ENCODE data around the gene PPRC1. TPM values are rescaled to one million over a fixed set of nuclear protein-coding genes. Genes with fewer than 3 reads are reported as not detected.

PPRC1 gene
- polyA plus RNA-seq, 1 donor: 33.9 TPM

- DNase-seq: no peak
- Histone ChIP-seq H3K27ac (ENCODE audit: low read length) (no peak overlapping the region), H3K9me3 (ENCODE audit: control insufficient read depth, low read depth, low read length) (no peaks in the 10 kb centered on the region), H3K27me3 (ENCODE audit: control insufficient read depth, insufficient read depth, low read length) (no peaks in the 10 kb centered on the region), H3K36me3 (ENCODE audit: control insufficient read depth, insufficient read depth, low read length) (peaks cover 74% of the 10 kb centered on the region), H3K4me1 (ENCODE audit: control insufficient read depth, insufficient read depth, low read length) (no peaks in the 10 kb centered on the region), H3K4me3 (ENCODE audit: low read length) (no peak overlapping the region)
- WGBS (ENCODE audit: insufficient coverage, low lambda C conversion rate): no CpG with 5 or more reads among the region's 4 CpGs
Observed at GRCh38 chr10:102159831-102160230, 27.0 kb downstream of the PPRC1 start.

- no peaks in the 10 kb centered on the region for H3K4me1 ChIP-seq (ENCODE audit: control insufficient read depth, insufficient read depth, low read length)
- no peak overlapping the region for H3K27ac ChIP-seq (ENCODE audit: low read length)
- H3K36me3 ChIP-seq (ENCODE audit: control insufficient read depth, insufficient read depth, low read length): peaks cover 51% of the 10 kb centered on the region
- WGBS (ENCODE audit: insufficient coverage, low lambda C conversion rate): no CpG with 5 or more reads among the region's 4 CpGs
- DNase-seq: no peak
- H3K9me3 ChIP-seq (ENCODE audit: control insufficient read depth, low read depth, low read length): no peaks in the 10 kb centered on the region
- no peak overlapping the region for H3K4me3 ChIP-seq (ENCODE audit: low read length)
- no peaks in the 10 kb centered on the region for H3K27me3 ChIP-seq (ENCODE audit: control insufficient read depth, insufficient read depth, low read length)
Observed at GRCh38 chr10:102163342-102163989, 30.6 kb downstream of the PPRC1 start.

- Histone ChIP-seq H3K27ac (ENCODE audit: low read length) (no peak overlapping the region), H3K9me3 (ENCODE audit: control insufficient read depth, low read depth, low read length) (no peaks in the 10 kb centered on the region), H3K36me3 (ENCODE audit: control insufficient read depth, insufficient read depth, low read length) (peaks cover 10% of the 10 kb centered on the region), H3K4me3 (ENCODE audit: low read length) (no peak overlapping the region), H3K27me3 (ENCODE audit: control insufficient read depth, insufficient read depth, low read length) (no peaks in the 10 kb centered on the region), H3K4me1 (ENCODE audit: control insufficient read depth, insufficient read depth, low read length) (no peaks in the 10 kb centered on the region)
- DNase-seq: no peak
- no CpG with 5 or more reads among the region's 1 CpG for WGBS (ENCODE audit: insufficient coverage, low lambda C conversion rate)
Observed at GRCh38 chr10:102167861-102168260, 35.0 kb downstream of the PPRC1 start.

- DNase-seq: no peak
- Histone ChIP-seq H3K9me3 (ENCODE audit: control insufficient read depth, low read depth, low read length) (no peaks in the 10 kb centered on the region), H3K27ac (ENCODE audit: low read length) (no peak overlapping the region), H3K27me3 (ENCODE audit: control insufficient read depth, insufficient read depth, low read length) (no peaks in the 10 kb centered on the region), H3K4me3 (ENCODE audit: low read length) (no peak overlapping the region), H3K4me1 (ENCODE audit: control insufficient read depth, insufficient read depth, low read length) (no peaks in the 10 kb centered on the region), H3K36me3 (ENCODE audit: control insufficient read depth, insufficient read depth, low read length) (no peaks in the 10 kb centered on the region)
- WGBS (ENCODE audit: insufficient coverage, low lambda C conversion rate): no CpG with 5 or more reads among the region's 3 CpGs
Observed at GRCh38 chr10:102170602-102171001, 37.8 kb downstream of the PPRC1 start.

- no peak for DNase-seq
- Histone ChIP-seq H3K4me1 (ENCODE audit: control insufficient read depth, insufficient read depth, low read length) (no peaks in the 10 kb centered on the region), H3K27me3 (ENCODE audit: control insufficient read depth, insufficient read depth, low read length) (no peaks in the 10 kb centered on the region), H3K36me3 (ENCODE audit: control insufficient read depth, insufficient read depth, low read length) (no peaks in the 10 kb centered on the region), H3K4me3 (ENCODE audit: low read length) (no peak overlapping the region), H3K27ac (ENCODE audit: low read length) (no peak overlapping the region), H3K9me3 (ENCODE audit: control insufficient read depth, low read depth, low read length) (no peaks in the 10 kb centered on the region)
- WGBS (ENCODE audit: insufficient coverage, low lambda C conversion rate): no CpG with 5 or more reads among the region's 8 CpGs
Observed at GRCh38 chr10:102172288-102172687, 39.4 kb downstream of the PPRC1 start.

- Histone ChIP-seq H3K27ac (ENCODE audit: low read length) (no peak overlapping the region), H3K36me3 (ENCODE audit: control insufficient read depth, insufficient read depth, low read length) (no peaks in the 10 kb centered on the region), H3K4me1 (ENCODE audit: control insufficient read depth, insufficient read depth, low read length) (no peaks in the 10 kb centered on the region), H3K27me3 (ENCODE audit: control insufficient read depth, insufficient read depth, low read length) (no peaks in the 10 kb centered on the region), H3K9me3 (ENCODE audit: control insufficient read depth, low read depth, low read length) (no peaks in the 10 kb centered on the region), H3K4me3 (ENCODE audit: low read length) (no peak overlapping the region)
- no peak for DNase-seq
- no CpG with 5 or more reads among the region's 4 CpGs for WGBS (ENCODE audit: insufficient coverage, low lambda C conversion rate)
Observed at GRCh38 chr10:102175415-102175814, 42.6 kb downstream of the PPRC1 start.

- no CpG with 5 or more reads among the region's 2 CpGs for WGBS (ENCODE audit: insufficient coverage, low lambda C conversion rate)
- no peak for DNase-seq
- H3K9me3 ChIP-seq (ENCODE audit: control insufficient read depth, low read depth, low read length): no peaks in the 10 kb centered on the region
- H3K27ac ChIP-seq (ENCODE audit: low read length): no peak overlapping the region
- no peaks in the 10 kb centered on the region for H3K36me3 ChIP-seq (ENCODE audit: control insufficient read depth, insufficient read depth, low read length)
- H3K4me1 ChIP-seq (ENCODE audit: control insufficient read depth, insufficient read depth, low read length): peaks cover 12% of the 10 kb centered on the region
- H3K4me3 ChIP-seq (ENCODE audit: low read length): no peak overlapping the region
- H3K27me3 ChIP-seq (ENCODE audit: control insufficient read depth, insufficient read depth, low read length): no peaks in the 10 kb centered on the region
Observed at GRCh38 chr10:102184606-102185005, 51.8 kb downstream of the PPRC1 start.

GRCh38 chr10:102185272-102185671 is 52.4 kb downstream of the PPRC1 start:
- no peak overlapping the region for H3K27ac ChIP-seq (ENCODE audit: low read length)
- H3K36me3 ChIP-seq (ENCODE audit: control insufficient read depth, insufficient read depth, low read length): no peaks in the 10 kb centered on the region
- H3K4me1 ChIP-seq (ENCODE audit: control insufficient read depth, insufficient read depth, low read length): peaks cover 12% of the 10 kb centered on the region
- no peak overlapping the region for H3K4me3 ChIP-seq (ENCODE audit: low read length)
- DNase-seq: no peak
- no peaks in the 10 kb centered on the region for H3K27me3 ChIP-seq (ENCODE audit: control insufficient read depth, insufficient read depth, low read length)
- no CpG with 5 or more reads among the region's 2 CpGs for WGBS (ENCODE audit: insufficient coverage, low lambda C conversion rate)
- H3K9me3 ChIP-seq (ENCODE audit: control insufficient read depth, low read depth, low read length): no peaks in the 10 kb centered on the region

- Histone ChIP-seq H3K27ac (ENCODE audit: low read length) (no peak overlapping the region), H3K27me3 (ENCODE audit: control insufficient read depth, insufficient read depth, low read length) (no peaks in the 10 kb centered on the region)
- DNase-seq: no peak
Observed at GRCh38 chr10:102185811-102186527, 53.1 kb downstream of the PPRC1 start.

GRCh38 chr10:102188298-102188940 is 55.6 kb downstream of the PPRC1 start:
- Histone ChIP-seq H3K4me3 (ENCODE audit: low read length) (no peak overlapping the region), H3K36me3 (ENCODE audit: control insufficient read depth, insufficient read depth, low read length) (no peaks in the 10 kb centered on the region), H3K27ac (ENCODE audit: low read length) (no peak overlapping the region), H3K27me3 (ENCODE audit: control insufficient read depth, insufficient read depth, low read length) (no peaks in the 10 kb centered on the region), H3K4me1 (ENCODE audit: control insufficient read depth, insufficient read depth, low read length) (peaks cover 12% of the 10 kb centered on the region), H3K9me3 (ENCODE audit: control insufficient read depth, low read depth, low read length) (peaks cover 11% of the 10 kb centered on the region)
- no CpG with 5 or more reads among the region's 3 CpGs for WGBS (ENCODE audit: insufficient coverage, low lambda C conversion rate)
- DNase-seq: peak; percentile 41 to 66

More at GRCh38 chr10:102185811-102186527, 53.1 kb downstream of the PPRC1 start:
- H3K9me3 ChIP-seq (ENCODE audit: control insufficient read depth, low read depth, low read length): peaks cover 5% of the 10 kb centered on the region
- peaks cover 12% of the 10 kb centered on the region for H3K4me1 ChIP-seq (ENCODE audit: control insufficient read depth, insufficient read depth, low read length)
- no peaks in the 10 kb centered on the region for H3K36me3 ChIP-seq (ENCODE audit: control insufficient read depth, insufficient read depth, low read length)
- H3K4me3 ChIP-seq (ENCODE audit: low read length): no peak overlapping the region
- 80% methylated on average over 1 of the region's 15 CpGs for WGBS (ENCODE audit: insufficient coverage, low lambda C conversion rate)
